Effector CD4-positive, alpha-beta T cell (primary cell): ENCODE results near the gene MDP1. TPM values are rescaled to one million over a fixed set of nuclear protein-coding genes. Genes with fewer than 3 reads are reported as not detected.
A peak's percentile ranks its signal among the peaks of the same experiment; 100 is the strongest.

ENCODE experiments used
- DNase-seq: peaks from one replicate; pipeline ENCODE4 v3.0.0-alpha.2; 2020
- total RNA-seq: gene quantifications from one replicate; lab custom pipeline; 2026; lab: John Stamatoyannopoulos, UW

The MDP1 gene
- not detected for total RNA-seq

- DNase-seq: peak; percentile 85
Measured at GRCh38 chr14:24215495-24216344, at the start of gene MDP1. TSS of gene MDP1 (minus strand) at chr14:24216066. CDS start at chr14:24215955, 111 bp downstream.

DNA sequence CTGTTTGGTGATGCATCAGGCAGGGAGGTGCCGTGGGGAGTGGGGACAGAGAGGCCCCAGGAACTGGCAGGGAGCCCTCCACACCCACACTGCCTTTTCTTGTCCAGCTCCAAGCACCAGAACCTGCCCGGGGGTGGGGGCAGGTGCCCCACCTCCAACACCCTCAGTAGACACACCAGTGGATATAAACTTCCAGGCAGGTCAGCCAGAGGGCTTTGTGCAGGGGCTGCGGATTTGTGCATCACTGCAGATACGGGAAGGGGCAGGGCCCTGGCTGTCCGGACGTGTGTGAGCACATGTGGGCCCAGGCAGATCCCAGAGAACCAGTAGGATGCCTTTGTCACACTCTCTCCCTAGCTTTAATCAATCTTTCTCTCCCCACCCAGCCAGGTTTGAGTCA is 48.4 kb upstream of the MDP1 start:
- DNase-seq: no peak

DNA sequence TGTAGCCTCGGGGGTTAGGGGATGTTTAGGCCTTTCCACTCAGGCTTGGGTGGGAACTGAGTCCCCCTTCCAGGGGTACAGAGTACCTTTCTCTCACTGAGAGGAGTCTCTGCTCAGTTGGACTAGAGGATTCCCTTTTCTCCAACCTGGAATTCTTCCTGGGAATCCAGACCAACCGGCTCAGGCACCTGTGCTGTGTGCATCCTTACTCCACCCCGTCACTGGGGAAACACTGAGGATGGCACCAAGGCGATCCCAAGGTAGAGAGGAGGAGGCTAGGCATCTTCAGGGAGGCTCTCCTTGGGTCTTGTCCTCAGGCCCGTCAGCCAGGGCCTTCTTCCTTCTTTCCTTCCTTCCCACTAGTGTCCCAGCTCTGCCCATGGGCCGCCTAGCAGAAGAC is 48.0 kb upstream of the MDP1 start:
- no peak for DNase-seq

DNA sequence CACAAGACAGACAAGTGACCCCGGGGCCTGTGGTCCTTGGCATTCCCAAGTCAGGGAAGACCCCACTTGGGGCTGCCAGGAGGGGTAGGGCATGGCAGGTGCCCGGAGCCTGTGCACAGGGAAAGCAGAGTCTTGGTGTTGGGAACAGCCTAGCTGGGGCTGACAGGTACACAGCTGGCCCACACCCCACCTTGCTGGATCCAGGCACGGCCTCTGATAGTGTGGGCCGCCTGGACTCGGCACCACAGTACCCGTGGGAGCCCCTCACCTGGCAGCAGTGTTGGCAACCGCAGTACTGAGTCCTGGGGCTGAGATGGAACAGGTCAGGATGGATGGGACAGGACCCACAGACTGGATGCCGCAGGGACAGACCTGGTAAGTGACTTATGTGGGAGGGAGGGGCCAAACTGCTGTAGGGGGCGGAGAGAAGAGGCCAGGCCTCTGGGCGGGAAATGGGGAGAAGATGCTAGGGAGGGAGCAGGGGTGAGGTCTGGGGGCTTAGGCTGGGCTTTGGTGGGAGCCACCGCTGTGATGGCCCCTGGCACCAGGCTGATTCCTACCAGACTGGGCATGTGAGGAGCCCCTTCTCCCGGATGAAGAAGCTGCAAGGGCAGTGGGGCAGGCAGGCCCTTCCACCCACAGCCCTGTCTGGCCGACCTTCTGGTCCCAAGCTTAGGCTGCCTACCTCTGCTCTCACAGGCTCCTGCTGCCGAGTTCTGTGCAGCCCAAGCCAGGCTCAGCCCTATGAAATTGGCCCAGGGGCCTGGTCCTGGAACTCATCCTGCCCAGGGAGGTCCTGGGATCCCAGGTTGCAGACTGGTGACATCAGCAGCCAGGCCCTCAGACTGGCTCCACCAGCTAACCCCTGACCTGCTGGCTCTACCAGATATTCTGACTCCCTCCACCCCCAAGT is 47.2 kb upstream of the MDP1 start, which contains the start of gene TGM1:
TGM1 (minus strand) TSS at position 357 of the 913 bp plus-strand sequence. CDS start 825 bp downstream, outside the sequence.
- no peak for DNase-seq

DNA sequence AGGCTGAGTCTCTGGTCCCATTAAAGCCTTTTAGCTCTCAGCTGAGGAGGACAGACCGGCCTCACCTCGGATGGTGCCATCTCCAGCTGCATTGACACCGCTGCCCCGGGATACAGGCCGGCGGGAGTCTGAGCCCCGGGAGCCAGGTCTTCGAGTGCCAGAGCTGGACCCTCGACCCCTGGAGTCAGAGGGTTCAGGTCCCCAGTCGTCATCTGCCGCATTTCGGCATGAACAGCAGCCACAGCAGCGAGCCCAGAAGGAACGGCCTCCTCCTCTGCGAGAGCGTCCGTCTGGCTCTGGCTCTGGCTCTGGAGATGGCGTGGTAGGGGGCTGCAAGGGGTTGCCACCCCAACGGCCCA is 46.1 kb upstream of the MDP1 start:
- no peak for DNase-seq

GRCh38 chr14:24261256-24261968 is 45.5 kb upstream of the MDP1 start:
- no peak for DNase-seq

DNA sequence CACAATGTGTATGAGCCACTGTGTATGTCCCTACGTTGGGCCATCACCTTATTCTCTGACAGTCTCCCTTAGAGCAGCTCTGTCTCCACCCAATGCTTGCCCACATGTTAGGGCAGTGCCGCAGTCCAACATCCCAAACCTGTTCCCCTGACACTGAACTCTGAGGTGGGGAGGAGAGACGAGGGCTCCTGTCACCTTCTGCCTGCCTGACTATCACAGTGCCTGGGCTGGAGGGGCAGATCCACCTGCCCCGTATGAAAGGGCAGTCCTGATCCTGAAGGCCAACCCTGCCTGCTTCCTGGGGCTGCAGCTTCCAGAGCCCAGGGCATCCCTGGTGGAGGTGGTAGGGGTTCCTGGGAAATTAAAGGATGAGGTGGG is 44.9 kb upstream of the MDP1 start:
- DNase-seq: no peak

DNA sequence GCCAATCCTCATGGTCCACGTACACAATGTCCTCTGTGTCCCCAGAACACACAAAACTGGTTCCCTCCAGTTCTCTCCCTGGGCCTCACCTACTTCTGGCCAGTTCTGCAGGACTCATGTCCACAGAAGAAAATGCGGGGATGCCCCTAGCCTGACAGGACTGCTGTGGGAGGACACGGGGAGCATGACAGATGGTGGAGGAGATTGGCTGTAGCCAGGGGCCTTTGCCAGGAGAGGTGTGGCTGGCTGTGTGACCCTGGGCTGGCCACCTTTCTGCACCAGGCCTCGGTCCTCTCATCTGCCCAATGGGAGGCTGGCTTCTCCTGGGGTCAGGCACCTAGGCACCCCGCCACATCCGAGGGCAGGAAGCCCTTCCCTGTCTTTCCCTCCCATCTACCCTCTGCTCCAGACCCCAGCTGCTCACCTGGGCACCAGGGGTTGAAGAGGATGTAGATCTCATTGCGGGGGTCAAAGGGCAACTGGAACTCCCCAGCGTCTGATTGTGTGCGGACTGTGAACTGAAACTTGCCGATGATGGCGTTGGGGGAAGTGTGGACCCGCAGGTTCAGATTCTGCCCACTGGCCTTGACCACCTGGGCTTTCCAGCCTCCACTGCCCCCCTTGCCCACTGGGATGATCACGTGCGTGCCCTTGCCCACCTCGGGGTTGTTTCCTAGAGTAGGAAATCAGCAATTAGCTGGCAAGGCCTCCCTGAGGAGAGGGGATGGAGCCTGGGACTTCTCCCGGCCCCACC is 44.3 kb upstream of the MDP1 start:
- DNase-seq: no peak

DNA sequence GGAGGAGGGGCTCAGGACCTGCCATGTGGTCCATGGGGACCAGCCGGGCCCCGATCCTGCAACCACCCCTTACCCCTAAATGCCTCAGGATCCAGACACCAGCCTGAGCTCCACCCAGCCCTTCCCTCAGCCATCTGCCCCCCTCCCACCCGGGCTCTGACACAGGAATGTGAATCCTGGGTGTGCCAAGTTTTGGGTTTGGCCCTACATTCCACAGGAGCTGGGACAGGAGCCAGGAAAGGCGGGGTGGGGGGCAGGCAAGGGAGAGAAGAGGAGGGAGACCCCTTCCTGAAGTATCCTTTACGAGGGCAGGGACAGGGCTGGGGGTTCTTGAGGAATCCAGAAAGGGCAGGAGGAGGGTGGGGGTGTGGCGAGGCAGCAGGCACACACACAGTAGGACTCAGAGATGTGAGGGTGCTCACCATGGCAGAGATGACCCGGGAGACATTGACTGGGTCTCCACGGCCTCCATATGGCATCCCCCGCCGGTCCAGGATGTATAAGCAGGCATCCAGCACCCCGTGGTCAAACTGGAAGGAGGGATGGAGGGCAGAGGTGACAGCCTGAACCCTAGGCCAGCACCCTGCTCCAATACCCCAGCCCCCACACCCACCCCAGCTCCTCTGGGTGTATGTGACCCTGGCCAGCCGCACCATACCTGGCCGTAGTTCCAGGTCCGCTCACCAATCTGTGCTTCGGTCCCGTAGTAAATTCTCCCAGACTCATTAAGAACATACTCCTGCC is 43.6 kb upstream of the MDP1 start:
- DNase-seq: no peak

DNA sequence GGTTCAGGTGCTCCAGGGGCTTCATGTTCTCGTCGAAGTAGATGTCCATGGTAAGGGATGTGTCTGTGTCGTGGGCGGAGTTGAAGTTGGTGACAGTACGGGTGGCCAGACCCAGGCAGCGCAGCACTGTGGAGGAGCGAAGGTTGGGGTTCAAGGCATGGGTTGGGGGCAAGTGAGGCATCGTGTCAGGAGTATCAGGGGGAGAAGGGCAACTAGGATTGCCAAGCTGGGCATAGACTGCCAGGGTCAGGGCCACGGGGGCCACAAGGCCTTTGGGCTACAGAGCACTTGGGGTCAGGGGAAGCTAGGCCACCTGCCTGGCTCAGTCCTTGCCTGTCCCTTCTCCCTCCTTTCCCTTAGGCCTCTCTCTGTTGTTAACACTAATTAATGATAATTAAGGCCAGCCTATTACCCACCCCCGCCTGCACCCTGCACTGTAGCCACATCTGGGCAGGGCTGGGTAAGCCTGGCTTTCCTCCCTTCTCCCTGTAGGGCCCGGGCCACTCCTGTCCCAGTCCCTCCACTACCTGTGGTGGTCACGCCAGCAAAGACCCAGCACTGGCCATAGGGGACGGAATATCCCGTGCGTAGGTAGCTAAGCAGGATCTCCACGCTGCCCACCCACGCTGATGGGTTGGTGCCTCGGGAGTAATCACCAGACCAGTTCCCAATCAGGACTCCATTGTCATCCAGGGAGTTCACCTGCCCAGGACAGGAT is 42.8 kb upstream of the MDP1 start:
- no peak for DNase-seq

DNA sequence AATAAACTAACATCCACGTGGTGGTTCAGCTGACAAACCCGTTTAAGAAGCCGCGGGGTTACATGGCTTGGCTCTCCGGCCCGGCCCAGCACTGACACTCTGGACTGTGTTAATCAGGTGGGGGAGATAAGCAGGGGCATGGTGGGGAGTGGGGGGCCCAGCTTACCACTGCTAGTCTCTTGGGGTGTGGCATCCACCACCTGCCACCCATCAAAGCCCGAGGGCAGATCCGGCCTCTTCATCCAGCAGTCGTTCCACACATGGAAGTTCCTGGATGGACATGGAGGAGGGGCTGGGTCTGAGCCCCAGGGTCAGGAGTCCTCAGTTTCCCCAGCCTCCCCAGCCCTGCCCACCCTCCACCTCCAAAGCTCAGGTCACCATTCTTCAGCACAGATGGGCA is 42.3 kb upstream of the MDP1 start:
- DNase-seq: no peak

DNA sequence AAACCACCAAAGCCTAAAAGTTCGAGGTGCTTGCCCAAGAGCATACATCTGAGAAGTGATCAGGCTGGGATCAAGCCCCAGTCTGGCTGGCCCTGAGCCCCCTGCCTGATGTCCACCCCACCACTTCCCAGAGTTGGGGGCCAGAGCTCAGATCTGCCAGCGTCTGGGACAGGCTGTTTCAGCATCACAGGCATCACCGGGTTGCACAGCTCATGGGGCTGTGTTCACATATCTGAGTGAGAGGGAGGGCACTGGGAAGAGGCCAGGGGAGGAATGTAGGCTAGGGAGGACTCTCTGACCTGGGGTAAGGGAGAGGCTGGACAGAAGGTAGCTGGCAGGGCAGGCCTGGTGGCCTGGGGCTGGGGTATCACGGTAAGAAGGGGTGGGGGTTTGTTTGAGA is 41.1 kb upstream of the MDP1 start:
- no peak for DNase-seq

GRCh38 chr14:24255931-24256711 is 40.3 kb upstream of the MDP1 start:
- no peak for DNase-seq

- no peak for DNase-seq
Measured at GRCh38 chr14:24255438-24255837, 39.6 kb upstream of the MDP1 start.

DNA sequence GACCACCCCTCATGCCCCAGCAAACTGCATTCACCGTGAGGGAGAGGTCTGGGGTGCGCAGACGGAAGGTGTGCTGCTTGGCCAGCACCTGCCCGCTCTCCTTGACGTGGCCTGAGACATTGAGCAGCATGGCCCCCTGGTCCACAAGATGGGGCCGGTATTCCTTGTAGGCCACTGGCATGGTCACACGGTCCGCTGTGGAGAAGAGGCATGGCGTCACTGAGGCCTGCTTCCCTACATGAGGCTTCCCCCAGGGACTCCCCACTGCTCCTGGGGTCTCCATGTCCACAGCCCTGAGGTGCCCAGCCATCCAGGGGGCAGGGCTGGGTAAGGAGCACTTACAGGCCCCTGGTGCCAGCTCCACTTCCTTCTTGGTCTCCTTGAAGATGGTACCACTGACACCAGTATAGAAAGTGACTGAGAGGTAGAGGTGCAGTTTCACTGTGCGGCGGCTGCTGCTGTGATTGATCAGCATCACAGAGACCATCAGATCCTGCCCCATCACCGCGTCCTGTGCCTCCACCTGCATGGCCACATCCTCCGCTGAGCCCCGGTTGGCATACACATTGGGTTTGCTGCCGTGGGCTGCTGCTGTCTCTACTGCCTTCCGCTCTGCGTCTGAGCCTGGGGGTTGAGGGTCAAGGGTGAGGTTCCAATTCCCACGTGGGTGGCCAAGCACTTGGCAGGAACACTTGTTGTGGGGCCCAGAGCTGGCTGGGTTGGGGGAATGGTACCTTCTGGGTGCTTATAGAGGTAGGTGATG is 38.9 kb upstream of the MDP1 start:
- DNase-seq: no peak

- no peak for DNase-seq
Measured at GRCh38 chr14:24253936-24254335, 38.1 kb upstream of the MDP1 start.

DNA sequence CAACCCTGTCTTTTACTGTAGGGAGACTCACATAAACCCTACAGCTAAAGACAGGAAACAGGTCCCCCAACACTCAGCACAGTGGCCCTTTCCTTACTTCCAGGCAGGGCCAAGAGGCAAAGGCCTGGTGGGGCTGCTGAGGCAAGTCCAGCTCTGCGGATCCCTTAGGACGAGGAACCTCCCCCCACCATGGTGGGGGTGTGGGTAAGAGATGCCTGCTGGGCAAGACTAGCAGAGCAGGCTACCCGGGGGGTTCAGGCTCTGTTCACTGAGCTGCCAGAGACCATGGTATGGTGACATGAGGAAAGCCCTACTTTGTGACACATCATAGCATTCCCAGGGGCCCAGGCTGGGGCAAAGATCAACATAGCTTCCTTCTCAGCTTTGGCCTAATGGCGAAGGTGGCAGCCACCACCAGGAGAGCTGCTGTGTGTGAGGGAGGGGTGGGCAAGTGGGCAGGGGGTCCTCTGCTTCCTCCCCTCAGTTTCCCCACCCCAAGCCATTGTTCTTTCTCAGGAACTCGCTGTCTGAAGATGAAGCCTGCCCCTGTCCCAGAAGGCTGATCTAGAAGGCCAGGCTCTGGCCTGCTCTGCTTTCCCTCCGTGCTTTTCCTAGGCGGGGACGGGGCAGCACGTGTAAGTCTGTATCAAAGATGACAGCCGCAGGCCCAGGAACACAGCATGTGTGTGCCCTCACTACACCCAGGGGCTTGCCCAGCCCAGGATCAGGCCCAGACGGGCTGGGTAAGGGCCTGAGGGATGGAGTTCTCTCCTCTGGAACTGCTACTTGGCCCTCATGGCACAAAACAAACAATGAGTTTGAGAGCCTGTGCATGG is 36.6 kb upstream of the MDP1 start:
- no peak for DNase-seq

- no peak for DNase-seq
Measured at GRCh38 chr14:24251880-24252288, 36.0 kb upstream of the MDP1 start.
